ENCODE measurements around the gene KCNJ16. TPM values are rescaled to one million over a fixed set of nuclear protein-coding genes. Genes with fewer than 3 reads are reported as not detected.

KCNJ16 gene
- total RNA-seq, 1 donor from 2014 or later: 0.27 TPM

- no peak for TF ChIP-seq CTCF (IDR thresholded peaks at IDR 0.05; ENCODE audit: partially characterized antibody, unreplicated experiment)
- DNase-seq: no peak
- peaks cover 2% of the 10 kb centered on the region for H3K27me3 Mint-ChIP-seq (ENCODE audit: unreplicated experiment)
- H3K4me1 Mint-ChIP-seq (ENCODE audit: low read depth, unreplicated experiment): peaks cover 11% of the 10 kb centered on the region
- peaks cover 2% of the 10 kb centered on the region for H3K9me3 Mint-ChIP-seq (ENCODE audit: unreplicated experiment)
- H3K4me3 Mint-ChIP-seq (ENCODE audit: unreplicated experiment): no peak overlapping the region
- no peaks in the 10 kb centered on the region for H3K36me3 Mint-ChIP-seq (ENCODE audit: unreplicated experiment)
- no peak overlapping the region for H3K27ac Mint-ChIP-seq (ENCODE audit: unreplicated experiment)
Measured at GRCh38 chr17:70159980-70160379, 85.0 kb downstream of the KCNJ16 start.

- no peaks in the 10 kb centered on the region for H3K36me3 Mint-ChIP-seq (ENCODE audit: unreplicated experiment)
- H3K4me1 Mint-ChIP-seq (ENCODE audit: low read depth, unreplicated experiment): peaks cover 11% of the 10 kb centered on the region
- H3K9me3 Mint-ChIP-seq (ENCODE audit: unreplicated experiment): peaks cover 2% of the 10 kb centered on the region
- no peak overlapping the region for H3K27ac Mint-ChIP-seq (ENCODE audit: unreplicated experiment)
- H3K4me3 Mint-ChIP-seq (ENCODE audit: unreplicated experiment): no peak overlapping the region
- DNase-seq: no peak
- H3K27me3 Mint-ChIP-seq (ENCODE audit: unreplicated experiment): peaks cover 2% of the 10 kb centered on the region
- no peak for TF ChIP-seq CTCF (IDR thresholded peaks at IDR 0.05; ENCODE audit: partially characterized antibody, unreplicated experiment)
Measured at GRCh38 chr17:70161519-70161918, 86.5 kb downstream of the KCNJ16 start.

- TF ChIP-seq CTCF (IDR thresholded peaks at IDR 0.05; ENCODE audit: partially characterized antibody, unreplicated experiment): no peak
- H3K4me1 Mint-ChIP-seq (ENCODE audit: low read depth, unreplicated experiment): peaks cover 18% of the 10 kb centered on the region
- H3K27me3 Mint-ChIP-seq (ENCODE audit: unreplicated experiment): peaks cover 6% of the 10 kb centered on the region
- H3K36me3 Mint-ChIP-seq (ENCODE audit: unreplicated experiment): no peaks in the 10 kb centered on the region
- H3K4me3 Mint-ChIP-seq (ENCODE audit: unreplicated experiment): no peak overlapping the region
- no peak overlapping the region for H3K27ac Mint-ChIP-seq (ENCODE audit: unreplicated experiment)
- H3K9me3 Mint-ChIP-seq (ENCODE audit: unreplicated experiment): peaks cover 9% of the 10 kb centered on the region
- DNase-seq: no peak
Measured at GRCh38 chr17:70165383-70165782, 90.4 kb downstream of the KCNJ16 start.

- no peak for DNase-seq
- Mint-ChIP-seq H3K36me3 (ENCODE audit: unreplicated experiment) (no peaks in the 10 kb centered on the region), H3K27ac (ENCODE audit: unreplicated experiment) (no peak overlapping the region), H3K4me1 (ENCODE audit: low read depth, unreplicated experiment) (peaks cover 27% of the 10 kb centered on the region), H3K4me3 (ENCODE audit: unreplicated experiment) (no peak overlapping the region), H3K27me3 (ENCODE audit: unreplicated experiment) (peaks cover 12% of the 10 kb centered on the region), H3K9me3 (ENCODE audit: unreplicated experiment) (peaks cover 13% of the 10 kb centered on the region)
- TF ChIP-seq CTCF (IDR thresholded peaks at IDR 0.05; ENCODE audit: partially characterized antibody, unreplicated experiment): no peak
Measured at GRCh38 chr17:70166615-70167014, 91.6 kb downstream of the KCNJ16 start.

- Mint-ChIP-seq H3K4me3 (ENCODE audit: unreplicated experiment) (peak overlapping the region; percentile 94), H3K27ac (ENCODE audit: unreplicated experiment) (peak overlapping the region; percentile 37), H3K36me3 (ENCODE audit: unreplicated experiment) (no peaks in the 10 kb centered on the region), H3K27me3 (ENCODE audit: unreplicated experiment) (peaks cover 10% of the 10 kb centered on the region), H3K4me1 (ENCODE audit: low read depth, unreplicated experiment) (peaks cover 39% of the 10 kb centered on the region), H3K9me3 (ENCODE audit: unreplicated experiment) (peaks cover 13% of the 10 kb centered on the region)
- peak; percentile 62 for DNase-seq
- peak; percentile 36 for TF ChIP-seq CTCF (IDR thresholded peaks at IDR 0.05; ENCODE audit: partially characterized antibody, unreplicated experiment)
Measured at GRCh38 chr17:70168044-70168976, 93.3 kb downstream of the KCNJ16 start.
